ENCODE measurements around the gene MGLL. TPM values are rescaled to one million over a fixed set of nuclear protein-coding genes. Genes with fewer than 3 reads are reported as not detected.

The MGLL gene
- total RNA-seq, 5 donors from 2014 or later (not counting 1 experiment from before 2014, with no cell fraction given) = 0.78 to 3.7 (median 1.8) TPM

DNA sequence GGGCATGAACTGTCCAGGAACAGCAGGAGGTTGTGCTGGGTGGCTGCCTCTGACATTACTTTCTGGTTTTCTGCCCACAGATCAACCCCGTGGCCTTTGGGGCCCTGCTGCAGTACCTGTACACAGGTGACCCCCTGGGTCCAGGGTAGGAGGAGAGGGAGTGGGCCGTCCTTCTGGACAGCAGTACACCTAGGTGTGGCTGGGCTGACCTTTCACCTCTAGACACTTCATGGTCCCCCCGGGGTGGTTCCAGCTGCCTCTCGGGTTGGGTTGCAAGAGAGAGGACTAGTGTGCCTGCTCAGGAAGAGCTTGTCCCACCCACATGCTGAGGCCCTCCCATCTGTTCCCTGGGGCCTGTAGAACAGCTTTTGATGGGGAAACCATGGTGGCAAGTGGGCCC, 145.9 kb downstream of the MGLL start:
- peaks cover 23 to 33% of the 10 kb centered on the region in 2 donors for H3K36me3 ChIP-seq (ENCODE audit: control insufficient read depth in 2 of 2, extremely low read depth in 1 of 2, insufficient read depth in 1 of 2, low read length in 1 of 2)
- peaks cover 5 to 35% of the 10 kb centered on the region in 2 experiments for H3K4me1 ChIP-seq (ENCODE audit: control insufficient read depth in 1 of 2, extremely low read depth in 1 of 2, insufficient read depth in 2 of 2, low read length in 2 of 2)
- ChIA-PET CTCF (no interaction called here), POLR2A (no interaction called here)
- no peaks in the 10 kb centered on the region for H3K9me3 Mint-ChIP-seq
- no CpG with 5 or more reads among the region's 4 CpGs for WGBS (ENCODE audit: insufficient coverage)
- no peak overlapping the region for H3K27ac Mint-ChIP-seq
- no peaks in the 10 kb centered on the region for H3K27me3 ChIP-seq (replicated peaks in 1 of 2; ENCODE audit: control insufficient read depth in 2 of 2, extremely low read depth in 1 of 2, insufficient read depth in 2 of 2, low read length in 1 of 2)
- H3K4me3 ChIP-seq (ENCODE audit: control insufficient read depth in 1 of 2, extremely low read depth in 1 of 2, low read length in 1 of 2) = no peak overlapping the region
- H3K36me3 Mint-ChIP-seq = peaks cover 12% of the 10 kb centered on the region
- H3K27me3 Mint-ChIP-seq = no peaks in the 10 kb centered on the region
- H3K4me3 Mint-ChIP-seq = no peak overlapping the region
- peaks cover 36 to 42% (median 39%) of the 10 kb centered on the region in 3 donors for H3K4me1 Mint-ChIP-seq
- H3K9me3 ChIP-seq = no peaks in the 10 kb centered on the region
- no peak overlapping the region for H3K27ac ChIP-seq (ENCODE audit: low read length)
- ATAC-seq (replicated peaks in 1 of 4) = no peak
- DNase-seq = peak in 1 of 35 experiments; percentile 11

GRCh38 chr3:127675651-127676391, 146.5 kb downstream of the MGLL start:
- no peaks in the 10 kb centered on the region for H3K27me3 ChIP-seq (replicated peaks in 1 of 2; ENCODE audit: control insufficient read depth in 2 of 2, extremely low read depth in 1 of 2, insufficient read depth in 2 of 2, low read length in 1 of 2)
- Mint-ChIP-seq H3K4me3 (peak overlapping the region in 1 of 3 donors; percentile 92), H3K27ac (peak overlapping the region; percentile 19 to 64), H3K36me3 (peaks cover 12% of the 10 kb centered on the region), H3K4me1 (peaks cover 39 to 46% (median 43%) of the 10 kb centered on the region in 3 donors), H3K27me3 (no peaks in the 10 kb centered on the region), H3K9me3 (no peaks in the 10 kb centered on the region)
- ChIA-PET POLR2A (interaction anchor here in 1 of 2 donors (0.7 kb wide), 1 partner anchor 553 kb away, joined by 11 read pairs; no protein-coding TSS in a partner anchor), CTCF (interaction anchor here in 1 of 2 donors (0.7 kb wide), 1 partner anchor 128 kb away, joined by 7 read pairs; no protein-coding TSS in a partner anchor)
- DNase-seq (peak in 3 of 35 experiments; percentile 1 to 22 (median 10)), ATAC-seq (replicated peaks in 1 of 4) (no peak)
- no peak overlapping the region for H3K27ac ChIP-seq (ENCODE audit: low read length)
- H3K36me3 ChIP-seq (ENCODE audit: control insufficient read depth in 2 of 2, extremely low read depth in 1 of 2, insufficient read depth in 1 of 2, low read length in 1 of 2) = peaks cover 22 to 33% of the 10 kb centered on the region in 2 donors
- peaks cover 5 to 40% of the 10 kb centered on the region in 2 experiments for H3K4me1 ChIP-seq (ENCODE audit: control insufficient read depth in 1 of 2, extremely low read depth in 1 of 2, insufficient read depth in 2 of 2, low read length in 2 of 2)
- WGBS (ENCODE audit: insufficient coverage) = 94% methylated on average over 25 of the region's 29 CpGs
- no peak overlapping the region for H3K4me3 ChIP-seq (ENCODE audit: control insufficient read depth in 1 of 2, extremely low read depth in 1 of 2, low read length in 1 of 2)
- no peaks in the 10 kb centered on the region for H3K9me3 ChIP-seq

DNA sequence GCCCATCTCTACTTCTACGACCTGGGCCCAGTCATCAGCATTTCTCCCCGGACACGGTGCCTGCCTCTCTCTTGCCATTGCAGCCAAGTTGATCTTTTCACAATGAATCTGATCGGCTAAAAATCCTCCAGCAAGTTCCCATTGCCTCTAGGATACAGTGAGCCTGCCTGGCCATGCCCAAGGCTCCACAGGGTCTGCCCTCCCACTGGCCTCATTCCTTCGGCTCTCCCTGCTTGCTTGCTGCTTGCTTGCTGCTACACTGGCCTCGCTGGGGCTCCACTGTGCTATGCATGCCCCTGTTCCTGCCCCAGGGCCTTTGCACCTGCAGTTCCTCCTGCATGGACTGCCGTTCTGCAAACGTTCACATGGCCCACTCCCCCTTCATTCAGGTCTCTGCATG, 147.5 kb downstream of the MGLL start:
- POLR2A ChIA-PET = no interaction called here
- Histone ChIP-seq H3K4me1 (ENCODE audit: control insufficient read depth in 1 of 2, extremely low read depth in 1 of 2, insufficient read depth in 2 of 2, low read length in 2 of 2) (peaks cover 5 to 40% of the 10 kb centered on the region in 2 experiments), H3K4me3 (ENCODE audit: control insufficient read depth in 1 of 2, extremely low read depth in 1 of 2, low read length in 1 of 2) (no peak overlapping the region), H3K27me3 (replicated peaks in 1 of 2; ENCODE audit: control insufficient read depth in 2 of 2, extremely low read depth in 1 of 2, insufficient read depth in 2 of 2, low read length in 1 of 2) (no peaks in the 10 kb centered on the region), H3K27ac (ENCODE audit: low read length) (no peak overlapping the region), H3K9me3 (no peaks in the 10 kb centered on the region), H3K36me3 (ENCODE audit: control insufficient read depth in 2 of 2, extremely low read depth in 1 of 2, insufficient read depth in 1 of 2, low read length in 1 of 2) (peaks cover 14 to 31% of the 10 kb centered on the region in 2 donors)
- DNase-seq = peak in 2 of 35 experiments; percentile 0 to 9
- H3K27ac Mint-ChIP-seq = peak overlapping the region; percentile 57 to 78
- H3K36me3 Mint-ChIP-seq = peaks cover 12% of the 10 kb centered on the region
- H3K4me1 Mint-ChIP-seq = peaks cover 39 to 46% (median 45%) of the 10 kb centered on the region in 3 donors
- H3K4me3 Mint-ChIP-seq = peak overlapping the region; percentile 85 to 92 (median 87)
- 92% methylated on average over 7 of the region's 8 CpGs for WGBS (ENCODE audit: insufficient coverage)
- H3K27me3 Mint-ChIP-seq = no peaks in the 10 kb centered on the region
- ATAC-seq (replicated peaks in 1 of 4) = no peak
- CTCF ChIA-PET = no interaction called here
- H3K9me3 Mint-ChIP-seq = no peaks in the 10 kb centered on the region

- ATAC-seq (replicated peaks in 1 of 4) (no peak), DNase-seq (peak in 5 of 35 experiments; percentile 2 to 37 (median 25))
- Histone ChIP-seq H3K36me3 (ENCODE audit: control insufficient read depth in 2 of 2, extremely low read depth in 1 of 2, insufficient read depth in 1 of 2, low read length in 1 of 2) (peaks cover 13 to 31% of the 10 kb centered on the region in 2 donors), H3K27me3 (replicated peaks in 1 of 2; ENCODE audit: control insufficient read depth in 2 of 2, extremely low read depth in 1 of 2, insufficient read depth in 2 of 2, low read length in 1 of 2) (no peaks in the 10 kb centered on the region), H3K4me1 (ENCODE audit: control insufficient read depth in 1 of 2, extremely low read depth in 1 of 2, insufficient read depth in 2 of 2, low read length in 2 of 2) (peaks cover 5 to 40% of the 10 kb centered on the region in 2 experiments), H3K27ac (ENCODE audit: low read length) (peak overlapping the region; percentile 18), H3K9me3 (no peaks in the 10 kb centered on the region), H3K4me3 (ENCODE audit: control insufficient read depth in 1 of 2, extremely low read depth in 1 of 2, low read length in 1 of 2) (peak overlapping the region in 1 of 2 donors; percentile 72)
- CTCF ChIA-PET = no interaction called here
- Mint-ChIP-seq H3K27me3 (no peaks in the 10 kb centered on the region), H3K9me3 (no peaks in the 10 kb centered on the region), H3K4me1 (peaks cover 39 to 46% (median 45%) of the 10 kb centered on the region in 3 donors), H3K36me3 (peaks cover 12% of the 10 kb centered on the region), H3K4me3 (peak overlapping the region; percentile 85 to 92 (median 87)), H3K27ac (peak overlapping the region; percentile 87 to 88)
- 70% methylated on average over 7 of the region's 17 CpGs for WGBS (ENCODE audit: insufficient coverage)
- POLR2A ChIA-PET = no interaction called here
These were observed 148.1 kb downstream of the MGLL start for GRCh38 chr3:127674101-127674721.

GRCh38 chr3:127673191-127674100, 148.9 kb downstream of the MGLL start:
- ChIA-PET POLR2A (no interaction called here), CTCF (no interaction called here)
- Histone ChIP-seq H3K4me3 (ENCODE audit: control insufficient read depth in 1 of 2, extremely low read depth in 1 of 2, low read length in 1 of 2) (peak overlapping the region; percentile 52 to 72), H3K27me3 (replicated peaks in 1 of 2; ENCODE audit: control insufficient read depth in 2 of 2, extremely low read depth in 1 of 2, insufficient read depth in 2 of 2, low read length in 1 of 2) (no peaks in the 10 kb centered on the region), H3K9me3 (no peaks in the 10 kb centered on the region), H3K4me1 (ENCODE audit: control insufficient read depth in 1 of 2, extremely low read depth in 1 of 2, insufficient read depth in 2 of 2, low read length in 2 of 2) (peaks cover 5 to 40% of the 10 kb centered on the region in 2 experiments), H3K27ac (ENCODE audit: low read length) (peak overlapping the region; percentile 49), H3K36me3 (ENCODE audit: control insufficient read depth in 2 of 2, extremely low read depth in 1 of 2, insufficient read depth in 1 of 2, low read length in 1 of 2) (peaks cover 13 to 25% of the 10 kb centered on the region in 2 donors)
- Mint-ChIP-seq H3K9me3 (no peaks in the 10 kb centered on the region), H3K36me3 (peaks cover 12% of the 10 kb centered on the region), H3K4me1 (peaks cover 39 to 45% (median 44%) of the 10 kb centered on the region in 3 donors), H3K4me3 (peak overlapping the region; percentile 85 to 92 (median 87)), H3K27me3 (no peaks in the 10 kb centered on the region), H3K27ac (peak overlapping the region; percentile 87 to 88)
- peak; percentile 58 to 67 (median 66) for ATAC-seq (replicated peaks in 1 of 4)
- peak in 30 of 35 experiments; percentile 25 to 65 (median 45) for DNase-seq
- 22% methylated on average over 46 of the region's 51 CpGs for WGBS (ENCODE audit: insufficient coverage)
